ENCODE data around the gene PSMB5.

The PSMB5 gene

GRCh38 chr14:23047751-23048693 is 13.3 kb upstream of the PSMB5 start:
- Histone ChIP-seq H3K4me3 (ENCODE audit: low read depth, low read length) (no peak overlapping the region), H3K9me3 (ENCODE audit: control insufficient read depth, insufficient read depth, low read depth, low read length) (no peaks in the 10 kb centered on the region), H3K27ac (ENCODE audit: extremely low read depth, low read depth, low read length) (no peak overlapping the region), H3K4me1 (ENCODE audit: control insufficient read depth, insufficient read depth, low read length) (no peaks in the 10 kb centered on the region), H3K36me3 (ENCODE audit: control insufficient read depth in 2 of 2, insufficient read depth in 1 of 2, low read length in 2 of 2) (peaks cover 0 to 40% of the 10 kb centered on the region in 2 experiments; a peak in 1 of 3 replicates)
- CTCF ChIA-PET: interaction anchor here (1.4 to 16.2 kb wide), 3 partner anchors 21 to 61 kb away, joined by 4 to 469 read pairs (median 5); partner anchors contain the start of gene AJUBA
- no peak for TF ChIP-seq ZBTB6 (tag by site-specific recombination; IDR thresholded peaks at IDR 0.05)
- no peak for TF ChIP-seq ZBTB17 (tag by site-specific recombination; IDR thresholded peaks at IDR 0.05)
- no peak for TF ChIP-seq ZNF529 (tag by site-specific recombination; IDR thresholded peaks at IDR 0.05; ENCODE audit: insufficient replicate concordance)
- no peak for TF ChIP-seq ZNF777 (tag by site-specific recombination; IDR thresholded peaks at IDR 0.05; ENCODE audit: borderline replicate concordance)
- TF ChIP-seq, protein P1, sequence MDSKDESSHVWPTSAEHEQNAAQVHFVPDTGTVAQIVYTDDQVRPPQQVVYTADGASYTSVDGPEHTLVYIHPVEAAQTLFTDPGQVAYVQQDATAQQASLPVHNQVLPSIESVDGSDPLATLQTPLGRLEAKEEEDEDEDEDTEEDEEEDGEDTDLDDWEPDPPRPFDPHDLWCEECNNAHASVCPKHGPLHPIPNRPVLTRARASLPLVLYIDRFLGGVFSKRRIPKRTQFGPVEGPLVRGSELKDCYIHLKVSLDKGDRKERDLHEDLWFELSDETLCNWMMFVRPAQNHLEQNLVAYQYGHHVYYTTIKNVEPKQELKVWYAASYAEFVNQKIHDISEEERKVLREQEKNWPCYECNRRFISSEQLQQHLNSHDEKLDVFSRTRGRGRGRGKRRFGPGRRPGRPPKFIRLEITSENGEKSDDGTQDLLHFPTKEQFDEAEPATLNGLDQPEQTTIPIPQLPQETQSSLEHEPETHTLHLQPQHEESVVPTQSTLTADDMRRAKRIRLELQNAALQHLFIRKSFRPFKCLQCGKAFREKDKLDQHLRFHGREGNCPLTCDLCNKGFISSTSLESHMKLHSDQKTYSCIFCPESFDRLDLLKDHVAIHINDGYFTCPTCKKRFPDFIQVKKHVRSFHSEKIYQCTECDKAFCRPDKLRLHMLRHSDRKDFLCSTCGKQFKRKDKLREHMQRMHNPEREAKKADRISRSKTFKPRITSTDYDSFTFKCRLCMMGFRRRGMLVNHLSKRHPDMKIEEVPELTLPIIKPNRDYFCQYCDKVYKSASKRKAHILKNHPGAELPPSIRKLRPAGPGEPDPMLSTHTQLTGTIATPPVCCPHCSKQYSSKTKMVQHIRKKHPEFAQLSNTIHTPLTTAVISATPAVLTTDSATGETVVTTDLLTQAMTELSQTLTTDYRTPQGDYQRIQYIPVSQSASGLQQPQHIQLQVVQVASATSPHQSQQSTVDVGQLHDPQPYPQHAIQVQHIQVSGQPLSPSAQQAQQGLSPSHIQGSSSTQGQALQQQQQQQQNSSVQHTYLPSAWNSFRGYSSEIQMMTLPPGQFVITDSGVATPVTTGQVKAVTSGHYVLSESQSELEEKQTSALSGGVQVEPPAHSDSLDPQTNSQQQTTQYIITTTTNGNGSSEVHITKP (tag by site-specific recombination; IDR thresholded peaks at IDR 0.05): no peak
- no peak for TF ChIP-seq ZNF596 (tag by site-specific recombination; IDR thresholded peaks at IDR 0.05)
- TF ChIP-seq FEZF1 (tag by site-specific recombination; IDR thresholded peaks at IDR 0.05): no peak
- no peak for TF ChIP-seq HOXC10 (CRISPR knock-in tag; IDR thresholded peaks at IDR 0.05)
- no peak for TF ChIP-seq ZNF404 (tag by site-specific recombination; IDR thresholded peaks at IDR 0.05)
- TF ChIP-seq ZNF133 (tag by site-specific recombination; IDR thresholded peaks at IDR 0.05): no peak
- TF ChIP-seq ZNF514 (tag by site-specific recombination; IDR thresholded peaks at IDR 0.05): no peak
- TF ChIP-seq ZFP41 (tag by site-specific recombination; IDR thresholded peaks at IDR 0.05; ENCODE audit: borderline replicate concordance): no peak
- TF ChIP-seq ZNF2 (tag by site-specific recombination; IDR thresholded peaks at IDR 0.05): no peak
- TF ChIP-seq ZNF549 (tag by site-specific recombination; IDR thresholded peaks at IDR 0.05): no peak
- no peak for TF ChIP-seq ZFP37 (tag by site-specific recombination; IDR thresholded peaks at IDR 0.05)
- TF ChIP-seq ZNF600 (tag by site-specific recombination; IDR thresholded peaks at IDR 0.05): no peak
- no peak for TF ChIP-seq ZNF394 (tag by site-specific recombination; IDR thresholded peaks at IDR 0.05; ENCODE audit: borderline replicate concordance)
- no peak for TF ChIP-seq ZNF341 (tag by site-specific recombination; IDR thresholded peaks at IDR 0.05; ENCODE audit: low read depth)
- POLR2A ChIA-PET: no interaction called here

- Histone ChIP-seq H3K27ac (ENCODE audit: extremely low read depth, low read depth, low read length) (no peak overlapping the region), H3K36me3 (ENCODE audit: control insufficient read depth in 2 of 2, insufficient read depth in 1 of 2, low read length in 2 of 2) (peaks cover 0 to 32% of the 10 kb centered on the region in 2 experiments; a peak in 1 of 3 replicates), H3K4me3 (ENCODE audit: low read depth, low read length) (no peak overlapping the region), H3K9me3 (ENCODE audit: control insufficient read depth, insufficient read depth, low read depth, low read length) (no peaks in the 10 kb centered on the region), H3K4me1 (ENCODE audit: control insufficient read depth, insufficient read depth, low read length) (no peaks in the 10 kb centered on the region)
- CTCF ChIA-PET: interaction anchor here (1.4 to 2.0 kb wide), 4 partner anchors 9 to 60 kb away, joined by 4 to 6 read pairs (median 6); partner anchors contain the start of gene CDH24
- peak; percentile 97 for TF ChIP-seq ZIC2 (tag by site-specific recombination; IDR thresholded peaks at IDR 0.05)
- 0 out of 2 replicates have a peak, but pooled peaks have one; percentile 39 for TF ChIP-seq KLF17 (tag by site-specific recombination; IDR thresholded peaks at IDR 0.05)
- no peak for TF ChIP-seq KLF7 (tag by site-specific recombination; IDR thresholded peaks at IDR 0.05; ENCODE audit: borderline replicate concordance)
- TF ChIP-seq, protein P1 (tag by site-specific recombination; IDR thresholded peaks at IDR 0.05): peak; percentile 55; the same call in 1 of the 2 replicates
- peak; percentile 58; the same call in 1 of the 2 replicates for TF ChIP-seq ZBTB17 (tag by site-specific recombination; IDR thresholded peaks at IDR 0.05)
- peak; percentile 99 for TF ChIP-seq GLIS1 (tag by site-specific recombination; IDR thresholded peaks at IDR 0.05)
- no peak for TF ChIP-seq ZNF664 (tag by site-specific recombination; IDR thresholded peaks at IDR 0.05)
- POLR2A ChIA-PET: no interaction called here
Observed at GRCh38 chr14:23047034-23047634, 12.4 kb upstream of the PSMB5 start.

All from HEK293 (cell line).